Hepatic stellate cell (primary cell): ENCODE results near the gene MCRS1.
"Not testable (repeated sequence)": the region's sequence is repeated elsewhere in the genome, so short reads cannot be mapped to it uniquely, and the experiment has no call there.

ENCODE experiments used
- DNase-seq: peaks from one replicate; pipeline ENCODE4 v3.0.0; 2011; ENCODE audit warnings: low spot score

Gene MCRS1

GRCh38 chr12:49518914-49519573 is 48.9 kb downstream of the MCRS1 start:
- peak; percentile 16 for DNase-seq

- DNase-seq = peak; percentile 60
These were observed 52.7 kb downstream of the MCRS1 start for GRCh38 chr12:49515266-49515665.

- DNase-seq = no peak
These were observed 55.4 kb downstream of the MCRS1 start for GRCh38 chr12:49512546-49512945.

GRCh38 chr12:49511410-49511809 is 56.5 kb downstream of the MCRS1 start:
- DNase-seq = no peak

GRCh38 chr12:49509681-49510080 is 58.3 kb downstream of the MCRS1 start:
- DNase-seq = not testable (repeated sequence)
